ENCODE measurements around the gene GCNA.
"Not testable (repeated sequence)": the region's sequence is repeated elsewhere in the genome, so short reads cannot be mapped to it uniquely, and the experiment has no call there.

GCNA gene

DNA sequence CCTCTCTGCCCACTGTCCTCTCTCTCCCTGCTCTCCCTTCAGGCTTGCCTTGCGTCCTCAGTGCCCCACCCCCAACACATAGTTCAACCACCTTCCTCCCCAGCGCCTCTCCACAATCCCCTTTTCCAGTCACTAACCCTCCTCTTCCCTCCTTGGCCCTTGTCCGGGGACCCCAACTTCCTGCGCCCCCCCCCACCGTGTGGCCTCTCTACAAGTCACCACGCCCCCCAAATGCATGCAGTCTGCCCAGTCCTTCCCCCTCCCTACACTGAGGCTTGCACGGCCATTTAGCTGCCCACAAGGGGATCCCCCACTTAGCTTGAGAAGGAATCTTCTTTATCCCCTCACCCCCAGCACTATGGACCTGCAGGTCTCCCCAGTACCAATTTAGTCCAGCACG is 39.5 kb downstream of the GCNA start:
- DNase-seq = no peak

DNA sequence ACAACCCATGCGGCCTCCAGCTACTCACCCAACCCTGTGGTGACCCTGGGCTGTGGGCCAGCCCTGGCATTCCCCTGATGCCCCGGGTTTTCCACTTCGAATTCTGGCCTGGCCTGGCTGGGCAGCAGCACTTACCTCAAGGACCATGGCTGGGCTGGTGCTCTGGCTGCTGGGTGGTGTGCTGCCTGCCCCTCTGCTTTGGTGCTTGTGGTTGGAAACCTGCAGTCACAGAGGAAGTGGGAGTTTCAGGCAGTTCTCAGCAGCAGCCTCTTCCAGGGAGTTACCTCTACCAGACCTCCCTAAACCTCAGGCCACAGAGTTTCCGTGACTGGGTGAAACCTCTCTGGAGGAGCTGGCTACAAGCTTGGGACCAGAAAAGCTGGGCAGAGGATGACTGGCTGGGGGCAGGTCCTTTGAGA is 40.1 kb downstream of the GCNA start, which contains the start of gene CXCR3:
Gene CXCR3 (minus strand): TSS at position 209 of the 419 bp plus-strand sequence. CDS start 62 bp downstream, at position 147.
- no peak for DNase-seq

DNA sequence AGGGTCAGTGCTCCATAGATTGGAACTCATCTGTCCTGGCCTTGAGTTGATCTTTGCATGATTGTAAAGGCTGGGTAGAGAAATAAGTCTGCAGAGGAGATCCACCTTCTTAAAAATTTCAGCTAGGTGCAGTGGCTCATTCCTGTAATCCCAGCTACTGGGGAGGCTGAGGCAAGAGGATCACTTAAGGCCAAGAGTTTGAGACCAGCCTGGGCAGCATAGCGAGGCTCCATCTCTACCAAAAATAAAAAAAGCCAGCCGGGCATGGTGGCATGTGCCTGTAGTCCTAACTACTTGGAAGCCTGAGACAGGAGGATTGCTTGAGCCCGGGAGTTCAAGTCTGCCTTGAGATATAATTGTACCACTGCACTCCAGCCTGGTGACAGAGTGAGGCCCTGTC is 40.5 kb downstream of the GCNA start:
- DNase-seq = no peak

- DNase-seq = no peak
These were observed 41.0 kb downstream of the GCNA start for GRCh38 chrX:71619193-71619592.

- no peak for DNase-seq
These were observed 41.7 kb downstream of the GCNA start for GRCh38 chrX:71619986-71620385.

GRCh38 chrX:71621603-71622002 is 43.4 kb downstream of the GCNA start:
- DNase-seq = no peak

- no peak for DNase-seq
These were observed 43.9 kb downstream of the GCNA start for GRCh38 chrX:71622032-71622575.

- no peak for DNase-seq
These were observed 44.6 kb downstream of the GCNA start for GRCh38 chrX:71622576-71623450.

DNA sequence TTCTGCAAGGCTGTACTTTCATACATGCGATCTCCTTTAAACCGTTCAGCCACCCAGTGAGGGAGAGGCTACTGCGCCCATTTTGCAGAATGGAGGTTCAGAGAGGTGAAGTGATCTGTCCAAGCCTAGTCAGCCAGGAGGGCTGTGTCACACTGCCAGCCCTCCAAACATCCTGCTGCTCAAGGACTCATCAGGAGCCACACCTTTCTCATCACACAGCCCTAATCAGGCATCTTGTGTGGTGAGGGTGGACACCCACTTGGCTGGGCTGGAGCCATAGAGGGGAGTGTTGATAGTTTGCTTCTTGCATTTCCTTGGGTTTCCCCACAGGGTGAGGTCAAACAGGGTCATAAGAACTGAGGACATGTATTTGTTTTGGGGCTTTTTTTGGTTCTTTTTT is 45.5 kb downstream of the GCNA start:
- DNase-seq = no peak

DNA sequence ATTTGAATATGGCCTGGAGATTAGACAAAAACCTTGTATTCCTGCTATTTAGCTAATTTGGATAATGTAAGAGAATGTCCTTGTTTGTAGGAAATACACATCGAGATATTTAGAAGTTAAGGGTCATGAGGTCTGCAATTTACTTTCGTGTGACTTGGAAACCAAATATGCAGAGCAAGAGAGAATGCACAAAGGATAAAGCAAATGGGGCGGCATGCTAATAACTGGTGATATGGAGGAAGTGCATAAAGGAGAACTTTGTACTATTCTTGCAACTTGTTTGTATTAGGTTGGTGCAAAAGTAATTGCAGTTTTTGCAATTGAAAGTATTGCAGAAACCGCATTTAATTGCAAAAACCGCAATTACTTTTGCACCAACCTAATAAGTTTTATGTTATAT is 47.2 kb downstream of the GCNA start:
- no peak for DNase-seq

GRCh38 chrX:71626576-71626975 is 48.3 kb downstream of the GCNA start:
- DNase-seq = no peak

- DNase-seq = no peak
These were observed 49.6 kb downstream of the GCNA start for GRCh38 chrX:71627588-71628404.

DNA sequence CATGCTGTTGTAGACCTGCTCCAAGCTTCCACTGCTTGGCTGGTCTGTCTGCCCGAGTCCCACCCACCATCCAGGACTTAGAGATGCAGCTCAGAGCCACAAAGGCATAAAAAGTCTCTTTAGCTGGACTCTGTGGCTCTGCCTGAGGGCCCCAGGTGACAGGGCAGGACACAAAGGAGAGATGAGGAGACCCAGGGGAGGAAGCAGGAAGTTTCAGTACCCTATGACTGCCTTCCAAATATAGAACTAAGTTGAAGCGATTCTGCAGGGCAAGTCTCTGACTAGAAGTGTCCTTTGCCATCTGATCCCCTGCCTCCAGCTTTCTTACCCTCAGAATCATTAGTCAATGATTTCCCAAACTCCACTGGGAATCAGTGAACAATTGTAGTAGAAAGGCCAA is 51.2 kb downstream of the GCNA start:
- no peak for DNase-seq

DNA sequence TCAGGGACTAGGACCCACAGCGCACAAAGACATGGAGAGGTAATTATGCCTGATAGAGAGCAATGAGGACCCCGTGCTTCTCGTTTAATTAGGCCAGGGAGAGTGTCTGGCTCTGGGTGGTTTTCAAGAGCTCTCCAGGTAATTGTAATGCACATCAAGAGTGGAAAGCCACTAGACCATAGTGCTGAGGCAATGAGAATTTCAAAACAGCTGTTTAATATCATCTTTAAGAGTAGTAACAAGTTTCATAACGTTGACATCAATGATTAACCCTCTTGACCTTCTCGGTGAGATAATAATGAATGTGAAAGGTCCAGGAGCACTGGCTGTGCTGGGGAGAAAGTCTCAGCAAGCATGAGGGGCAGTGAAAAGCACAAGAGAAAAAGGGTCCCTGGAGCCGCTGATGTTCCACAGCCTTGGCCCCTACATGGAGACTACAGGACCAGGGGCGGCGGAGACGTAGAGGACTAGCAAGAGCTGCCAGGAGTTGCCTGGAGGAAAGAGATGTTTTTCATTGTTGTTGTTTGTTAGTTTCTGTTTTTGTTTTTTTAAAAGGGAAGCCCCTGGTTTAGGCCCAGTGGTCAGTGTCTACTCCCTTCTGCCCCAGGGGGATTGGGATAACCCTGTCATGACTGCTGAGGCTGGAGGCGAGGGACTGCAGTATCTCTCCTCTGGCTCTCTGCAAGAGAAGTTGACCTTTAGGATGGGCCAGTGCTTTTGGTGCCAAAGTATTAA is 54.9 kb downstream of the GCNA start:
- peak; percentile 60 for DNase-seq

GRCh38 chrX:71634366-71634765 is 56.1 kb downstream of the GCNA start:
- no peak for DNase-seq

GRCh38 chrX:71636438-71637252 is 58.4 kb downstream of the GCNA start:
- DNase-seq = no peak

DNA sequence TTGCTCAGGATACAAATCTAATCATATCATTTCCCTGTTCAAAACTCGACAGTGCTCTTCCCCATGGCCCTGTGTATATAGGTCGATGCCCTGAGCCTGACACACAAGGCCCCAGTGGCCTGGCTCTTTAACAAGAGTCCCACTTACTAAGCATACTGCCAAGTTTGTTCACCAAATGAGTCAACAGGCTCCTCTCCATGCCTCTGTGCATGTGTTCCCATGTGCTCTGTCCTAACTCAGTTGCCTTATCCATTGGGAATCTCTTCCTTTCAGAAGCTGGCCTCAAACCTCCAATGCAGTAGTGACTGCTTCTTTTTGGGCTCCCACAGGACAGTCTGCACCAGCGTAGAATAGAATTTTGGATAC is 59.0 kb downstream of the GCNA start:
- DNase-seq = no peak

DNA sequence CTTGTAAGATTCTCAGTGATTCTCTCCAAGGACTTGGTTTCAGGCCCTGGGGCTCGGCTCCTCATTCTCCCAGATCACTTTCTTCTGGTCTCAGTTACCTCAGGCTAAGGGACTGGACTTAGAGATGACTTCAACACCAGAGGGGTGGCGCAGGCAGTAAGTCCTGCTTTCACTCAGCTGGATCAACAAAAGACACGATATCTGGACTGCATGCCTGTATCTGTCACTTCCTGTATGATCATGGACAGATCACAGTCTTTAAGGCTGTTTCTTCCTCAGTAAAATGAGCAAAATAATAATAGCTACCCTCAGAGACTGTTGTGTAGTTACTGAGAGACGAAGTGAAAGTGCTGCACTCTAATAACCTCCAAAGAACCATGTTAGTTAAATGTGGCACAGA is 59.6 kb downstream of the GCNA start:
- no peak for DNase-seq

DNA sequence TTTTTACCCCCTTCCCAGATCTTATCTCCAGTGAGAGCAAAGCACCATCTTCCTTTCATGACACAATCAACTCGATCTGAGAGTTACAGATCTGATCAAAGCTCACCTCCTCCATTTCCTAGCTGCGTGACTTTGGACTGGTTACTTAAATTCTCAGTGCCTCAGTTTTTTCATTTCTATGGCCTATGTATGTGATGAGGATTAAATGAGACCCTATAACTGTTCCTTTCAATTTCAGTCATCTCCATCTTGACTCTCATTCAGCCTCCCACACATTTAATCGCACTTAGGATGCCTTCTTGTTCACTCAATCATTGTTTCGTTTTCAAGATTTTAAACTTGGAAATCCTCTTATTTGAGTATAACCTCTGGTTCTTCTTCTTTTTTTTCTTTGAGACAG is 60.2 kb downstream of the GCNA start:
- DNase-seq = no peak

GRCh38 chrX:71640002-71640401 is 61.8 kb downstream of the GCNA start:
- no peak for DNase-seq

DNA sequence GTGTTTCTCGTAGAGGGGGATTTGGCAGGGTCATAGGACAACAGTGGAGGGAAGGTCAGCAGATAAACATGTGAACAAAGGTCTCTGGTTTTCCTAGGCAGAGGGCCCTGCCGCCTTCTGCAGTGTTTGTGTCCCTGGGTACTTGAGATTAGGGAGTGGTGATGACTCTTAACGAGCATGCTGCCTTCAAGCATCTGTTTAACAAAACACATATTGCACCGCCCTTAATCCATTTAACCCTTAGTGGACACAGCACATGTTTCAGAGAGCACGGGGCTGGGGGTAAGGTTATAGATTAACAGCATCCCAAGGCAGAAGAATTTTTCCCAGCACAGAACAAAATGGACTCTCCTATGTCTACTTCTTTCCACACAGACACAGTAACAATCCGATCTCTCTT is 66.2 kb downstream of the GCNA start:
- not testable (repeated sequence) for DNase-seq

GRCh38 chrX:71650333-71650969 is 72.2 kb downstream of the GCNA start:
- no peak for DNase-seq
